ENCODE data around the gene API5.

- TF ChIP-seq TARDBP (IDR thresholded peaks at IDR 0.05) (no peak), BHLHE40 (IDR thresholded peaks at IDR 0.05; ENCODE audit: borderline replicate concordance) (no peak), ELF4 (IDR thresholded peaks at IDR 0.05) (no peak)
Measured at GRCh38 chr11:43393765-43394355, 82.1 kb downstream of the API5 start.

Measured in HEK293T (cell line).